A549 (cell line): Measurements from ENCODE around the gene TECTB. TPM values are rescaled to one million over a fixed set of nuclear protein-coding genes. Genes with fewer than 3 reads are reported as not detected.

Experiments used
- ATAC-seq, 2 experiments: fragments of 200-7000 bp in 1 of 2; fragments of >200 bp in 1 of 2; cut with Nextera tagmentation in 1 of 2; cut with Tn5 transposase in 1 of 2; 3 replicates each; pipeline versions ENCODE4 v1.8.0 to v1.9.1; 2018 to 2020; ENCODE audit warnings: mild to moderate bottlenecking in 1 of 2, moderate library complexity in 1 of 2
- CTCF ChIA-PET: fragments of 300-600 bp; sonication (Branson Sonifier 250); formaldehyde crosslinking; extraction: SDS; loops from one replicate; lab custom pipeline; 2021; ENCODE audit warnings: antibody characterized with exemption, inconsistent platforms; lab: Yijun Ruan, JAX
- POLR2A ChIA-PET: fragments of 350-600 bp; formaldehyde crosslinking; extraction: SDS; loops from one replicate; lab custom pipeline; 2021; ENCODE audit warnings: antibody characterized with exemption, inconsistent platforms; lab: Yijun Ruan, JAX
- DNase-seq, 2 experiments: peaks; one replicate each; pipeline versions ENCODE4 v3.0.0 to v3.0.0-alpha.2; 2011 to 2016; ENCODE audit warnings: low read depth in 1 of 2, low spot score in 1 of 2
- FAIRE-seq: peaks from 2 replicates; lab custom pipeline; 2011; peaks lifted over from hg19 to GRCh38; lab: Jason Lieb, UNC
- H3K27ac ChIP-seq, 2 experiments: fragments of >200 bp; sonication (Bioruptor Twin); formaldehyde crosslinking; 3 replicates each; pipeline ENCODE4 v1.5.1; 2016 to 2017
- H3K4me1 ChIP-seq: fragments of >200 bp; sonication (Bioruptor Twin); formaldehyde crosslinking; 3 replicates; pipeline ENCODE4 v1.6.1; 2016
- H3K4me2 ChIP-seq: fragments of >200 bp; sonication (Bioruptor Twin); formaldehyde crosslinking; 3 replicates; pipeline ENCODE4 v1.6.1; 2016
- H3K4me3 ChIP-seq: fragments of >200 bp; sonication (Bioruptor Twin); formaldehyde crosslinking; 3 replicates; pipeline ENCODE4 v1.5.1; 2016
- H3K9me3 ChIP-seq: fragments of >200 bp; sonication (Bioruptor Twin); formaldehyde crosslinking; 3 replicates; pipeline ENCODE4 v1.6.1; 2016
- BCL3 ChIP-seq: fragments of >200 bp; sonication (Bioruptor Twin); formaldehyde crosslinking; IDR thresholded peaks from 3 replicates; pipeline ENCODE4 v1.6.1; 2016
- CBX8 ChIP-seq: fragments of 200-600 bp; sonication (generic); IDR thresholded peaks from 2 replicates; pipeline ENCODE4 v1.6.1; 2016
- CHD4 ChIP-seq: fragments of 200-600 bp; sonication (generic); IDR thresholded peaks from 2 replicates; pipeline ENCODE4 v1.6.1; 2016; ENCODE audit warnings: antibody characterized with exemption, mild to moderate bottlenecking, borderline replicate concordance
- E2F6 ChIP-seq: IDR thresholded peaks from 2 replicates; pipeline ENCODE4 v1.6.1; 2012; ENCODE audit warnings: low read depth, borderline replicate concordance
- ELK1 ChIP-seq: fragments of 150-350 bp; IDR thresholded peaks from 2 replicates; pipeline ENCODE4 v1.6.1; 2014; ENCODE audit warnings: low read depth, mild to moderate bottlenecking, low read length
- ESRRA ChIP-seq: fragments of 150-350 bp; IDR thresholded peaks from 2 replicates; pipeline ENCODE4 v1.6.1; 2014; ENCODE audit warnings: mild to moderate bottlenecking, low read length, borderline replicate concordance
- FOSB ChIP-seq: fragments of 250-450 bp; sonication (Bioruptor Pico); IDR thresholded peaks from 2 replicates; pipeline ENCODE4 v1.5.0; 2020; ENCODE audit warnings: mild to moderate bottlenecking, moderate library complexity
- GATA3 ChIP-seq: IDR thresholded peaks from 2 replicates; pipeline ENCODE4 v1.6.1; 2012; ENCODE audit warnings: borderline replicate concordance
- HDAC2 ChIP-seq: fragments of 200-600 bp; sonication (generic); IDR thresholded peaks from 2 replicates; pipeline ENCODE4 v1.6.1; 2016
- HES2 ChIP-seq: fragments of >200 bp; sonication (Bioruptor Twin); formaldehyde crosslinking; IDR thresholded peaks from 2 replicates; pipeline ENCODE4 v1.6.1; 2016
- HOXB5 ChIP-seq: fragments of 250-450 bp; sonication (Bioruptor Pico); IDR thresholded peaks from 2 replicates; pipeline ENCODE4 v1.5.0; 2020; ENCODE audit warnings: mild to moderate bottlenecking, moderate library complexity
- JUNB ChIP-seq: fragments of >200 bp; sonication (Bioruptor Twin); formaldehyde crosslinking; IDR thresholded peaks from 2 replicates; pipeline ENCODE4 v1.6.1; 2016
- MAFK ChIP-seq: fragments of 450-650 bp; IDR thresholded peaks from 2 replicates; pipeline ENCODE4 v1.6.1; 2014; ENCODE audit not compliant: partially characterized antibody
- NR3C1 ChIP-seq: fragments of >200 bp; sonication (Bioruptor Twin); formaldehyde crosslinking; IDR thresholded peaks from 3 replicates; pipeline ENCODE4 v1.6.1; 2017
- PBX3 ChIP-seq: IDR thresholded peaks from 2 replicates; pipeline ENCODE4 v1.6.1; 2012
- PHF8 ChIP-seq: fragments of 200-600 bp; sonication (generic); IDR thresholded peaks from 2 replicates; pipeline ENCODE4 v1.6.1; 2016; ENCODE audit warnings: low read depth, mild to moderate bottlenecking, antibody characterized with exemption, moderate library complexity, borderline replicate concordance
- REST ChIP-seq: fragments of 200-600 bp; sonication (generic); IDR thresholded peaks from 2 replicates; pipeline ENCODE4 v1.6.1; 2016; ENCODE audit warnings: antibody characterized with exemption, mild to moderate bottlenecking, moderate library complexity
- USF2 ChIP-seq: fragments of 450-650 bp; IDR thresholded peaks from 2 replicates; pipeline ENCODE4 v1.6.1; 2014; ENCODE audit warnings: antibody characterized with exemption
- ZFP36 ChIP-seq: fragments of 450-650 bp; IDR thresholded peaks from 2 replicates; pipeline ENCODE4 v1.6.1; 2014; ENCODE audit warnings: borderline replicate concordance; ENCODE audit not compliant: partially characterized antibody
- WGBS: methylation state at CpG from one replicate; pipeline ENCODE4 v1.1.6; 2017; ENCODE audit errors: missing lambda C conversion rate; 5-methylcytosine and 5-hydroxymethylcytosine counted together
- polyA plus RNA-seq, 4 experiments: library from polyadenylated mRNA; depleted of rRNA in 3 of 4; stranded (reverse); fragments of >200 nt; fragmentation: RNase III in 1 of 4; extraction: RNeasy Plus Mini Kit Qiagen cat#74134 plus additional on column Dnase treatment in 1 of 4; gene quantifications; 2 replicates in 3 of 4; 3 replicates in 1 of 4; pipeline ENCODE4 v1.2.3, GENCODE V29; 2011 to 2017

Gene TECTB
- polyA plus RNA-seq, 2 of the 4 experiments (the other 2 are of a cell fraction) = not detected

GRCh38 chr10:112345202-112345601 is 62.0 kb downstream of the TECTB start (continued):
- TF ChIP-seq REST (no peak), HDAC2 (no peak), FOSB (CRISPR knock-in tag) (no peak)
- TF ChIP-seq, all 56 proteins: peak for 0

GRCh38 chr10:112345743-112346142 is 62.5 kb downstream of the TECTB start:
- FAIRE-seq (no peak), ATAC-seq (no peak), DNase-seq (no peak)
- ChIA-PET POLR2A (no interaction called here), CTCF (no interaction called here)
- Histone ChIP-seq H3K4me1 (no peaks in the 10 kb centered on the region), H3K4me2 (no peak overlapping the region), H3K27ac (no peak overlapping the region), H3K9me3 (no peaks in the 10 kb centered on the region), H3K4me3 (no peak overlapping the region)
- WGBS = 74% methylated on average over 9 of the region's 9 CpGs
- TF ChIP-seq ZFP36 (no peak), REST (no peak), PHF8 (no peak), ESRRA (no peak), PBX3 (no peak)

GRCh38 chr10:112346774-112347173 is 63.6 kb downstream of the TECTB start:
- ATAC-seq (no peak), FAIRE-seq (no peak), DNase-seq (no peak)
- no peak overlapping the region for H3K4me3 ChIP-seq
- ChIA-PET POLR2A (no interaction called here), CTCF (interaction anchor here (0.8 to 0.9 kb wide), 2 partner anchors 33 to 126 kb away, joined by 3 read pairs; no protein-coding TSS in a partner anchor)
- WGBS = 51% methylated on average over 5 of the region's 5 CpGs
- TF ChIP-seq MAFK (no peak), NR3C1 (no peak), HES2 (no peak), HOXB5 (CRISPR knock-in tag) (no peak), BCL3 (no peak), USF2 (no peak), ELK1 (no peak), E2F6 (no peak), CHD4 (no peak), GATA3 (no peak), ESRRA (no peak), JUNB (no peak), CBX8 (no peak)
- no peak overlapping the region for H3K4me2 ChIP-seq
- H3K9me3 ChIP-seq = no peaks in the 10 kb centered on the region
- no peaks in the 10 kb centered on the region for H3K4me1 ChIP-seq
- H3K27ac ChIP-seq = no peak overlapping the region
